ENCODE results near the gene PHF3.

Gene PHF3

GRCh38 chr6:63709148-63709547, 73.5 kb downstream of the PHF3 start:
- H3K27ac ChIP-seq, result no peak overlapping the region
- TF ChIP-seq, protein P1, sequence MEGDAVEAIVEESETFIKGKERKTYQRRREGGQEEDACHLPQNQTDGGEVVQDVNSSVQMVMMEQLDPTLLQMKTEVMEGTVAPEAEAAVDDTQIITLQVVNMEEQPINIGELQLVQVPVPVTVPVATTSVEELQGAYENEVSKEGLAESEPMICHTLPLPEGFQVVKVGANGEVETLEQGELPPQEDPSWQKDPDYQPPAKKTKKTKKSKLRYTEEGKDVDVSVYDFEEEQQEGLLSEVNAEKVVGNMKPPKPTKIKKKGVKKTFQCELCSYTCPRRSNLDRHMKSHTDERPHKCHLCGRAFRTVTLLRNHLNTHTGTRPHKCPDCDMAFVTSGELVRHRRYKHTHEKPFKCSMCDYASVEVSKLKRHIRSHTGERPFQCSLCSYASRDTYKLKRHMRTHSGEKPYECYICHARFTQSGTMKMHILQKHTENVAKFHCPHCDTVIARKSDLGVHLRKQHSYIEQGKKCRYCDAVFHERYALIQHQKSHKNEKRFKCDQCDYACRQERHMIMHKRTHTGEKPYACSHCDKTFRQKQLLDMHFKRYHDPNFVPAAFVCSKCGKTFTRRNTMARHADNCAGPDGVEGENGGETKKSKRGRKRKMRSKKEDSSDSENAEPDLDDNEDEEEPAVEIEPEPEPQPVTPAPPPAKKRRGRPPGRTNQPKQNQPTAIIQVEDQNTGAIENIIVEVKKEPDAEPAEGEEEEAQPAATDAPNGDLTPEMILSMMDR (conservative IDR thresholded peaks at IDR 0.05), result no peak
- TF ChIP-seq ZFX (IDR thresholded peaks at IDR 0.05), result no peak

GRCh38 chr6:63713332-63713731, 77.7 kb downstream of the PHF3 start:
- no peak overlapping the region for H3K27ac ChIP-seq
- no peak for TF ChIP-seq ZFX (IDR thresholded peaks at IDR 0.05)
- TF ChIP-seq, protein P1 (conservative IDR thresholded peaks at IDR 0.05), result no peak

DNA sequence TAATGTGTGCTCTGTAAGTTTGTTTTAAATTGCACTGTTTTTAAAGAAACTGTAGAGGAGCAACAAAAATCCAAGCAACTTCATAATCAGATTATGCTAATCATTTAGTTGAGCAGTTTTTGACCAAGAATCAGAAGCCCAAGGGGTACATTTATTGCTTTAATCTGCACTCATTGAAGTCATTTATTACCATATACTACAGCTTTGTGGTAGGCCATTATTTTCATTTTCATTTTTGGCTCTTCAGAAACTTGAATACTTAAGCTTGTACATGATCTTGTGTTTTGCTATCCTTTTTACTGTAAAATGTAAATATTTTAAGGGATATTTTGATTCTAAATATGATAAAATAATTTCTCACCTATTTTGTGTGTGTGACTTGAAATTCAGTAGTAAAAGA, 78.5 kb downstream of the PHF3 start:
- no peak overlapping the region for H3K27ac ChIP-seq

DNA sequence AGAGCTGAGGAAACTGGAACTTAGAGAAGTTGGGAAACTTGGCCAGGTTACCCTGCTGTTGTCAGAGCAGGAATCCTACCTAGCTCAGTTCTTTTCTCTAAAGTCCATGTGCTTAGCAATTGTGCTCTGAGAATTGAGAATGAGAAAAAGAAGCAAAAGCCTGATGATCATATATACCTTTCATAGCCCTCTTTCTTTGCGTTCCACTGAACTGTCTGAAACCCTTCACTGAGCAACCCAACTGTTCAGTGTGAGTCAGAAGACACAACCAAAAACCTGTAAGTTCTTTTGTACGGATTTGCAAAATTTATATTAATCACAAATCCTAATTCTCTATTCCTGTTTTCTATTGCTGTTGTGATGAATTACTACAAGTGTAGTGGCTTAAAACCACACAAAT, 80.6 kb downstream of the PHF3 start:
- TF ChIP-seq, protein P1 (conservative IDR thresholded peaks at IDR 0.05), result no peak
- no peak for TF ChIP-seq ZFX (IDR thresholded peaks at IDR 0.05)
- no peak overlapping the region for H3K27ac ChIP-seq

More for the DNA sequence above, 78.5 kb downstream of the PHF3 start:
- TF ChIP-seq ZFX (IDR thresholded peaks at IDR 0.05), result no peak
- TF ChIP-seq, protein P1 (conservative IDR thresholded peaks at IDR 0.05), result no peak

- TF ChIP-seq, protein P1 (conservative IDR thresholded peaks at IDR 0.05), result no peak
- TF ChIP-seq ZFX (IDR thresholded peaks at IDR 0.05), result no peak
- no peak overlapping the region for H3K27ac ChIP-seq
Observed at GRCh38 chr6:63721181-63721580, 85.6 kb downstream of the PHF3 start.

- TF ChIP-seq ZFX (IDR thresholded peaks at IDR 0.05), result no peak
- TF ChIP-seq, protein P1 (conservative IDR thresholded peaks at IDR 0.05), result no peak
- no peak overlapping the region for H3K27ac ChIP-seq
Observed at GRCh38 chr6:63724721-63725120, 89.1 kb downstream of the PHF3 start.

DNA sequence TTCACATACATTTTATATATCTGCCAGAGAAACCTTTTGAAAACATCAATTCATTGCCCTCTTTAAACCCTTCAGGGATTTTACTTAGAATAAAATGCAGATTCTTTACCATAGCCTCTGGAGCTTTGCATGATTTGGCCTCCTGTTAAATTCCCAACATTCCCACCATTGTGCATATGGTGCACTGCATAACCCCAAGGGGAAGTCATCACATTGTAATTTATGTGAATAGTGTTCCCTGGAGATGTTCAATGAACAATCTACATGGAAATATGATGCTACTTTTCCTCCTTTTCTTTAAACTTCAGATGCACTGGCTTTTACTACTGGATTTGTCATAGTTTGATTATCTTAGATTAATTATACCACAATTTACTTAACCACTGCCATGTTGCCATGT, 94.7 kb downstream of the PHF3 start:
- H3K27ac ChIP-seq, result no peak overlapping the region
- no peak for TF ChIP-seq ZFX (IDR thresholded peaks at IDR 0.05)
- TF ChIP-seq, protein P1 (conservative IDR thresholded peaks at IDR 0.05), result no peak

Data from C4-2B (cell line).